ENCODE measurements around the gene ATP1A1. TPM values are rescaled to one million over a fixed set of nuclear protein-coding genes. Genes with fewer than 3 reads are reported as not detected.

The ATP1A1 gene
- total and polyA plus RNA-seq, 9 donors, result 106 to 388 (median 196) TPM

- no peak overlapping the region for H3K27ac ChIP-seq
- 90 to 95% (median 92%) methylated on average over 6 of the region's 6 CpGs for WGBS, 3 donors
- no peaks in the 10 kb centered on the region for H3K36me3 ChIP-seq
- intact Hi-C loops (cut with DNase I), result no loop called here
- H3K27me3 ChIP-seq, result no peaks in the 10 kb centered on the region
- H3K4me1 ChIP-seq (ENCODE audit: insufficient read depth), result no peaks in the 10 kb centered on the region
- H3K4me3 ChIP-seq, result no peak overlapping the region
- DNase-seq, result no peak
- H3K9me3 ChIP-seq, result no peaks in the 10 kb centered on the region
- no peak for TF ChIP-seq POLR2A (IDR thresholded peaks at IDR 0.05)
- TF ChIP-seq EP300 (IDR thresholded peaks at IDR 0.05), result no peak
- TF ChIP-seq, protein P1, sequence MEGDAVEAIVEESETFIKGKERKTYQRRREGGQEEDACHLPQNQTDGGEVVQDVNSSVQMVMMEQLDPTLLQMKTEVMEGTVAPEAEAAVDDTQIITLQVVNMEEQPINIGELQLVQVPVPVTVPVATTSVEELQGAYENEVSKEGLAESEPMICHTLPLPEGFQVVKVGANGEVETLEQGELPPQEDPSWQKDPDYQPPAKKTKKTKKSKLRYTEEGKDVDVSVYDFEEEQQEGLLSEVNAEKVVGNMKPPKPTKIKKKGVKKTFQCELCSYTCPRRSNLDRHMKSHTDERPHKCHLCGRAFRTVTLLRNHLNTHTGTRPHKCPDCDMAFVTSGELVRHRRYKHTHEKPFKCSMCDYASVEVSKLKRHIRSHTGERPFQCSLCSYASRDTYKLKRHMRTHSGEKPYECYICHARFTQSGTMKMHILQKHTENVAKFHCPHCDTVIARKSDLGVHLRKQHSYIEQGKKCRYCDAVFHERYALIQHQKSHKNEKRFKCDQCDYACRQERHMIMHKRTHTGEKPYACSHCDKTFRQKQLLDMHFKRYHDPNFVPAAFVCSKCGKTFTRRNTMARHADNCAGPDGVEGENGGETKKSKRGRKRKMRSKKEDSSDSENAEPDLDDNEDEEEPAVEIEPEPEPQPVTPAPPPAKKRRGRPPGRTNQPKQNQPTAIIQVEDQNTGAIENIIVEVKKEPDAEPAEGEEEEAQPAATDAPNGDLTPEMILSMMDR (IDR thresholded peaks at IDR 0.05), result no peak
Measured at GRCh38 chr1:116407033-116407432, 34.0 kb downstream of the ATP1A1 start.

DNA sequence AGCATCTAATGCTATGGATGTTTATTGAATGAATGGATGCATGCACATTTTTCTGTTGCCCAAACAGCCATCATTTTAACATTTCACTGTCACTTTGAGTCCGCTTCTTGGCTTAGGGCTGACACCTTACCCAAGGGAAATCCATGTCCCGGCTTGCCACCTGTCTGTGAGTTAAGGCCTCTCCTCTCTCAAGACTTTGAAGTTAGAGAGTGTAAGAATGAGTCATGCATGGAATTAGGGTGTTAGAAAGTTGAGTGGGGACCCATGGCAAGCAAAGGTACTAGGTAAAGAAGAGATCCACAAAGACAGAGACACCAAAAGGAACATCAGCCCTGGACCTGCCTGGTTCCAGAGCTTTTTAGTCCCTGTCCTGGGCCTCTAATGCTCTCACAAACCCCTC is 35.1 kb downstream of the ATP1A1 start:
- TF ChIP-seq EP300 (IDR thresholded peaks at IDR 0.05) (no peak), POLR2A (IDR thresholded peaks at IDR 0.05) (no peak)
- TF ChIP-seq, protein P1 (IDR thresholded peaks at IDR 0.05), result no peak
- Histone ChIP-seq H3K27ac (no peak overlapping the region), H3K27me3 (no peaks in the 10 kb centered on the region), H3K9me3 (no peaks in the 10 kb centered on the region), H3K4me1 (ENCODE audit: insufficient read depth) (peaks cover under 1% of the 10 kb centered on the region), H3K4me3 (no peak overlapping the region), H3K36me3 (no peaks in the 10 kb centered on the region)
- intact Hi-C loops (cut with DNase I), result no loop called here
- WGBS, 3 donors, result 93 to 97% (median 96%) methylated on average over 2 of the region's 2 CpGs
- DNase-seq, result no peak

GRCh38 chr1:116408803-116409720 is 36.0 kb downstream of the ATP1A1 start:
- no peak for DNase-seq
- Histone ChIP-seq H3K36me3 (no peaks in the 10 kb centered on the region), H3K27me3 (no peaks in the 10 kb centered on the region), H3K4me3 (no peak overlapping the region), H3K4me1 (ENCODE audit: insufficient read depth) (peaks cover 3% of the 10 kb centered on the region), H3K27ac (no peak overlapping the region), H3K9me3 (no peaks in the 10 kb centered on the region)
- intact Hi-C loops (cut with DNase I), result no loop called here
- WGBS, 3 donors, result 90 to 92% (median 91%) methylated on average over 13 of the region's 13 CpGs
- no peak for TF ChIP-seq EP300 (IDR thresholded peaks at IDR 0.05)
- no peak for TF ChIP-seq POLR2A (IDR thresholded peaks at IDR 0.05)
- TF ChIP-seq, protein P1 (IDR thresholded peaks at IDR 0.05), result no peak

- intact Hi-C loops (cut with DNase I), result no loop called here
- 78 to 86% (median 80%) methylated on average over 8 of the region's 8 CpGs for WGBS, 3 donors
- Histone ChIP-seq H3K27ac (no peak overlapping the region), H3K27me3 (no peaks in the 10 kb centered on the region), H3K4me1 (ENCODE audit: insufficient read depth) (peaks cover 3% of the 10 kb centered on the region), H3K36me3 (no peaks in the 10 kb centered on the region), H3K4me3 (no peak overlapping the region), H3K9me3 (no peaks in the 10 kb centered on the region)
- TF ChIP-seq EP300 (IDR thresholded peaks at IDR 0.05) (no peak), POLR2A (IDR thresholded peaks at IDR 0.05) (no peak)
- TF ChIP-seq, protein P1 (IDR thresholded peaks at IDR 0.05), result no peak
- no peak for DNase-seq
Measured at GRCh38 chr1:116409751-116410191, 36.7 kb downstream of the ATP1A1 start.

Data from ovary (tissue), 9 donors.